GM18909 (cell line): Measurements from ENCODE around the gene FUT4.
"Not testable (repeated sequence)": the region's sequence is repeated elsewhere in the genome, so short reads cannot be mapped to it uniquely, and the experiment has no call there.

Experiments used
- ATAC-seq: cut with Tn5 transposase; IDR thresholded peaks from one replicate; pipeline ENCODE4 v1.9.1; 2021; ENCODE audit warnings: mild to moderate bottlenecking; ENCODE audit not compliant: unreplicated experiment, poor library complexity

FUT4 gene, protein sequence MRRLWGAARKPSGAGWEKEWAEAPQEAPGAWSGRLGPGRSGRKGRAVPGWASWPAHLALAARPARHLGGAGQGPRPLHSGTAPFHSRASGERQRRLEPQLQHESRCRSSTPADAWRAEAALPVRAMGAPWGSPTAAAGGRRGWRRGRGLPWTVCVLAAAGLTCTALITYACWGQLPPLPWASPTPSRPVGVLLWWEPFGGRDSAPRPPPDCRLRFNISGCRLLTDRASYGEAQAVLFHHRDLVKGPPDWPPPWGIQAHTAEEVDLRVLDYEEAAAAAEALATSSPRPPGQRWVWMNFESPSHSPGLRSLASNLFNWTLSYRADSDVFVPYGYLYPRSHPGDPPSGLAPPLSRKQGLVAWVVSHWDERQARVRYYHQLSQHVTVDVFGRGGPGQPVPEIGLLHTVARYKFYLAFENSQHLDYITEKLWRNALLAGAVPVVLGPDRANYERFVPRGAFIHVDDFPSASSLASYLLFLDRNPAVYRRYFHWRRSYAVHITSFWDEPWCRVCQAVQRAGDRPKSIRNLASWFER

GRCh38 chr11:94543695-94544645 is at the start of gene FUT4:
TSS of gene FUT4 (plus strand) at chr11:94543921. CDS start at chr11:94544134, 213 bp downstream.
- peak; percentile 84 for ATAC-seq

DNA sequence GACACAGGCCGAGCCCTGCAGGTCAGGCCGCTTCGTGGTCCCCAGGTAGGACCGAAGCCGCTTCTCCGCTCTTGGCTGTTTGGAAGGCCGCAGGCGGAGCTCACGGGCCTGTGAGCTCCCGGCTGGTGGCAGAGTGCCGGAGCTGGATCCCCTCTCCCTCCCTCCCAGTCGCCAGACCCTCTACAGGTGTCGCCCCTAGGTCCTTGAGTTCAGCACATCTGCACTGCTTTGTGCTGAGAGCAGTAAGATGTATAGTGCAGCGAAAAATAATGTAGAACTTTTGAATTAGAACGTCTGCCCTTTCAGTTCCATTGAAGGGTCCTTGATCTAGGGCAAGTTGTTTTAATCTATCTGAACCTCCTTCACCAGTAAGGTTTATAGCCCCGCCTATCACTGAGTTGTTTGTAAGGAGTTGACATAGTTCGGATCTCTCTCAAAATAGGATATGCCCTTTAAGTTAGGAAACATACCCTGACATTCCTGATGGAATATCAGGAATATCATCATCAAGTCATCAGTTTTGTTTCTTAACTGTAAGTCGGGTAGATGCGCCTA is 49.5 kb upstream of the FUT4 start:
- ATAC-seq: peak; percentile 71

GRCh38 chr11:94500181-94500580 is 43.5 kb upstream of the FUT4 start:
- no peak for ATAC-seq

DNA sequence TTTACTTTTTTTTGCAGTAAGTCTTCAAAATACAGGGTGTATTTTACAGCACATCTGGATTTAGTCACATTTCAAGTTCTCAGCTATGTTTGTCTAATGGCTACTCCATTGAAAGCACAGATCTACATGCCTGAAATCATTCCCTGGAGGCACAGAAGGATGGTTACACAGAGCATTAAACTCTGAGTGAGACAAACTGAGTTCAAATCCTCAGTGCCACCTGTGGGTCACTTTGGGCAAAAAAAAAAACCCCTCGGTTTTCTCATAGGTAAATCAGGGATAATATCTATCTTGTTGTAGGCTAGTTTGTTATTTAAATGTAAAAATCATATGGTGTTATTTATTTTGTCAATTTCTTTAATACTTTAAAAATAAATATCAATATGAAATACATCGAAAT is 42.2 kb upstream of the FUT4 start:
- ATAC-seq: no peak

DNA sequence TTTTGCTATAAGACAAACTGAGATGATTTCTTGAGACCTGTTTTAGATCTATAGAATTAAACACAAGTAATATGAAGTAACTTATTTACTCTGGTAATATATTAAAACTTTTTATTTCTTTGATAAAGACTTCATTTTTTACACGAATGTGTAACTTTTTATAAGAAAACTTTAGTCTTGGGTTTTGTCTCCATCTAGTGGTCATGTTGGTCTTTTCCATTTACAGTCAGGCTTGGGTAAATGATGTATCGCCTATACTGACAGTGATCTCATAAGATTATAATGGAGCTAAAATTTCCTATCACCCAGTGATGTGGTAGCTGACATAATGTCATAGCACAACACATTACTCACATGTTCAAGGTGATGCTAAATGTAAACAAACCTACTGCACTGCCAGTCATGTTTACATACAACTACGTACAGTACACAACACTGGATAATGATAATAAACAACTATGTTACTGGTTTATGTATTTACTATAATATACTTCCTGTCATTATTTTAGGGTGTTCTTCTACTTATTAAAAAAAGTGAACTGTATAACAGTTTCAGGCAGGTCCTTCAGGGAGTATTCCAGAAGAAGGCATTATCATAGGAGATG is 38.9 kb upstream of the FUT4 start:
- ATAC-seq: peak; percentile 63

- not testable (repeated sequence) for ATAC-seq
Measured at GRCh38 chr11:94506513-94506912, 37.2 kb upstream of the FUT4 start.

GRCh38 chr11:94507485-94507884 is 36.2 kb upstream of the FUT4 start:
- ATAC-seq: no peak

- ATAC-seq: peak; percentile 89
Measured at GRCh38 chr11:94511932-94512781, 31.6 kb upstream of the FUT4 start, which contains the start of gene C11orf97. TSS of gene C11orf97 (plus strand) at chr11:94512461. CDS start at chr11:94512529, 68 bp downstream.

GRCh38 chr11:94513091-94513490 is 30.6 kb upstream of the FUT4 start:
- ATAC-seq: peak; percentile 31

DNA sequence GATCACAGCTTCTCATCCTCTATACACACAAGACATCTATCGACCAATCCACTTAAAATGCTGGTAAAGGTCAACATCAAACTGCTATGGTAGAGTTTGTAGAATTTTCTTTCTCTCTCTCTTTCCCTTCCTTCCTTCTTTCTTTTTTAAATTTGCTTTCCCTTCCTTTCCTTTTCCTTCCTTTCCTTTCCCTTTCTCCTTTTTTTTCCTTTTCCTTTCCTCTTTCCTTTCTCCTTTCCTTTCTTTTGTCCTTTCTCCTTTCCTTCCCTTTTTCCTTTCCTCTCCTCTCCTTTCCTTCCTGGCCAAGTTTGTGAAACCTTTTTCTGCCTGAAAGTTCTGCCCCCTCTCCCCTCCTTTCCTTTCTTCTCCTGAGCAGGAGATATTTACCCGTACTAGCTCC is 28.3 kb upstream of the FUT4 start:
- no peak for ATAC-seq

DNA sequence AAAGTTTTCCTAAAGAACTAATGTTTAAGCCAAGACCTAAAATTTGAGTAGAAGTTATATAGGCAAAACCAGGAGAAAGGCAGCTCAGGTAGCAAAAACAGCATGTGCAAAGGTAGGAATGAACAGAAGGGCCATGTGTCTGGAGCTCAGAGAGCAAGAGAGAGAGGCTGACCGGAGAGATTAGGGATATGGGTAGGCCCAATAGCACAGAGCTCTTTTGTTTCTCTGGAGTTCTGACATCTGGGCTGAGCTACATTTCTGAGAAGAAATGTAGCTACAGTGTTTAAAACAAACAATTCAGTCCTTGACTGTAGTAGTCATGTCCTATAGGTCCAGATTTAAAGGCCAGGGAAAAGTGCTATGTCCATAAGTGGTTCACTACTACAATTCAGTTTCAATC is 27.0 kb upstream of the FUT4 start:
- no peak for ATAC-seq

DNA sequence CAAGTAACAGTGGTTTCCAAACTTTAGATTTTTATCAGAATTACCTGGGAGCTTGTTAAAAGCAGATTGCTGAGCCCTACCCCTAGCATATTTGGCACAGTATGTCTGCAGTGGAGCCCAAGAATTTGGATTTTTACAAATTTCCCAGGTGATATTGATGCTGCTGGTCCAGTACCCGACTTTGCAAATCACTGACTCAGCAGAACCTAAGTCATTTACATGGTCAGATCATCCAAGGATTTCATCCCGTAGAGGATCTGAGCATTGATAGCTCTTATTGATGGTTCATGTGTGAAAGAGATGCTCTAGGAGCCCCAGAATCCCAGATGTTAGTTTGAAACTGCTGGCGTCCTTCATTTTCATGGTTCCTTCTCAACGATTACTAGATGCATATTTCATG is 25.4 kb upstream of the FUT4 start:
- no peak for ATAC-seq

DNA sequence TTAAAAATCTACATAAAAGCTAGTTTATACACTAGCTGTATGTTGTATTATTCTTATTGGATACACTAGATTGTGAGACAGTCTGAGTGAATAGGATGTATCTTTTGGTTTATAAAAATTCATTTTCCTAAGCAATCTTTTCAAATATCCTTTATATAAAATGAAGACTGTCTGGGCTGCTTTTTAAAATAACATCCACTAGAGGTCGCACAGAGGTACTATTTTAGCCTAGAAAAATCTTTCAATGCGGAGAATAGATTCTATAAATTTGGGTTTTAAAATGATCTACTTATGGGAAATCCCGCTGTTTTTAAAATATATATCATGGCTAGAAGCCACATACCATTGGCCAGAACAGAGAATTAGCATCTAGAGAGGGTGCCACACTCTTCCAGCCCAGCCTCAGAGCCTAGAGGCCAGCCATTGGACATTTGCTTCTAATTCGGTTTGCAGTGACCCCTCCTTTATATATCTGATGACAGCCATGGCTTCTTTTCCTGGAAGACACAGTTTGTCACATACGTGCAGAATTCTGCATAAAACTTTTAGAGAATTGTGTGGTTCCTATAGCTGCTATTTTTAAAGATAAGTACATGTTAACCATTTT is 24.1 kb upstream of the FUT4 start:
- peak; percentile 42 for ATAC-seq

DNA sequence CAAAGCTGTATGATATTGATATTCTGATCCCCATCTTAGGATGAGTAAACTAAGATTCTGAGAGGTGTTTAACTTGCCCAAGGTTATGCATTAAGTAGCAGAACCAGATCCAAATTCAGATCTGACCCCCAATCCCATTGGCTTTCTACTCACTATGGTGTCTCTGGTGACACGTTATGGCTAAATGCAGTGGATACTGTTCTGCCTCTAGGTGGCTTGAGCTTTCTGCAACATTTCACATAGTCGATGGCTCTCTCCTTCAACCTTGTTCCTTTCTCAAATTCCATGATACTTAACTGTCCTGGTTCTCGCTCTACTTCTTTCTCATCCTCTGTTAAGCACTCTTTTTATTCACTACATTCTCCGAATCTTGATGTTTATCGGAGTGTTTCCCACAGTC is 22.0 kb upstream of the FUT4 start:
- peak; percentile 69 for ATAC-seq

GRCh38 chr11:94524341-94524740 is 19.4 kb upstream of the FUT4 start:
- no peak for ATAC-seq

- no peak for ATAC-seq
Measured at GRCh38 chr11:94525546-94526324, 18.0 kb upstream of the FUT4 start.

GRCh38 chr11:94526645-94527438 is 16.9 kb upstream of the FUT4 start:
- ATAC-seq: no peak
